Melanocyte of skin (primary cell): ENCODE data around the gene GSTM1. TPM values are rescaled to one million over a fixed set of nuclear protein-coding genes. Genes with fewer than 3 reads are reported as not detected.

ENCODE experiments used
- total RNA-seq, 2 donors: library from RNA; depleted of rRNA; stranded (reverse); fragments of >200 nt; gene quantifications; 2 replicates each; pipeline ENCODE4 v1.2.3, GENCODE V29; 2012

Gene GSTM1
- 10 to 100 TPM; 11.4 to 45.6 TPM for total RNA-seq

DNA sequence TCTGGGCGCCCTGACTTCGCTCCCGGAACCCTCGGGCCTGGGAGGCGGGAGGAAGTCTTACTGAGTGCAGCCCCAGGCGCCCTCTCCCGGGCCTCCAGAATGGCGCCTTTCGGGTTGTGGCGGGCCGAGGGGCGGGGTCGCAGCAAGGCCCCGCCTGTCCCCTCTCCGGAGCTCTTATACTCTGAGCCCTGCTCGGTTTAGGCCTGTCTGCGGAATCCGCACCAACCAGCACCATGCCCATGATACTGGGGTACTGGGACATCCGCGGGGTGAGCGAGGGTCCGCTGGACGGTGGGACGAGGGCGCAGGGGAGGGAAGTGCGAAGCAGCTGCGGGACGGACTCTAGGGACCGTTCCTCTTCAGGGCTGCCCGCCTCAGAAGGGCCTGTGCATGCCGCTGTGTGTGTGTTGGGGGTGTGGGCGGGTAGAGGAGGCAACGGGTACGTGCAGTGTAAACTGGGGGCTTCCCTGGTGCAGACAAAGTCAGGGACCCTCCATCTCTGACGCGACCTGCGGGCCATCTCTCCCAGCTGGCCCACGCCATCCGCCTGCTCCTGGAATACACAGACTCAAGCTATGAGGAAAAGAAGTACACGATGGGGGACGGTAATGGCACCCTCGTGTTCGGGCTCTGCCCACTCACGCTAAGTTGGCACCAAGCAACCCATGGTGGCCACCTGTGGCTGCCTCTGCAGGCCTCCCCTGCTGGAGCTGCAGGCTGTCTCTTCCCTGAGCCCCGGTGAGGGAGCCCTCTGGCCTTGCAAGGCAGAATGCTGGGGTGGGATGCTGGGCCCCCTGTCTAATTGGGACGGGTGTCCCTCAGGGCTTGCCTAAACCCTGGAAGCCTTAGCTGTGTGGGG is at the start of gene GSTM1:
Gene GSTM1 (plus strand): TSS at position 177 of the 859 bp plus-strand sequence. CDS start 57 bp downstream, at position 234.

DNA sequence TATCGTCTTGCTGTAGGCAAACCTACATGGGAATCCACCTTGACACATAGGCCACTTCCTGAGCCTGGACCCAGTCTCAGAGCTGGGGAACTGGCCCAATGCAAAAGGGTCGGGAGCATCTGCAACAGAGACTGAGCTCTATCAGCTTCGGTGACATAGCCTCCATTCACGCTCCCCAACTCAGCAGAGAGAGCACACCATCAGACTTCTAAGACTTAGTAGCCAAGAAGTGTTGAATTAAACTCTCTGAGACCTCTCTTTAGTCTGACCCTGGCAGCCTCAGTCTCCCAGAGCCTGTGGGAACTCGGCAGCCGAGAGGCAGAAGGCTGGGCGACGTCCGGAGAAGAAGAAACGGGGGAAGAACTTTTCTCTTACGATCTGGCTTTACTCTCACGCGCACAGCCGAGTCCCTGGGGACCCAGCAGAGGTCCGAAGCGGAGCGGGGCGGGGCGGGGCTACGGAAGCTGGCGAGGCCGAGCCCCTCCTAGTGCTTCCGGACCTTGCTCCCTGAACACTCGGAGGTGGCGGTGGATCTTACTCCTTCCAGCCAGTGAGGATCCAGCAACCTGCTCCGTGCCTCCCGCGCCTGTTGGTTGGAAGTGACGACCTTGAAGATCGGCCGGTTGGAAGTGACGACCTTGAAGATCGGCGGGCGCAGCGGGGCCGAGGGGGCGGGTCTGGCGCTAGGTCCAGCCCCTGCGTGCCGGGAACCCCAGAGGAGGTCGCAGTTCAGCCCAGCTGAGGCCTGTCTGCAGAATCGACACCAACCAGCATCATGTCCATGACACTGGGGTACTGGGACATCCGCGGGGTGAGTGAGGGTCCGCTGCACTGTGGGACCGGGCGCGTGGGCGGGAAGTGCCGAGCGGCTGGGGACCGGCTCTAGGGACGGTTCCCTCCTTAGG is 31.8 kb upstream of the GSTM1 start, which contains the start of gene GSTM4:
Gene GSTM4 (plus strand): TSS at position 485 of the 905 bp plus-strand sequence. CDS start 291 bp downstream, at position 776.

GRCh38 chr1:109667452-109668122 is 20.0 kb upstream of the GSTM1 start, which contains the start of gene GSTM2:
Gene GSTM2 (plus strand): TSS chr1:109668057. CDS start chr1:109668116, 59 bp downstream.

GRCh38 chr1:109711593-109712320 is 24.1 kb downstream of the GSTM1 start, which contains the start of gene GSTM5:
Gene GSTM5 (plus strand): TSS chr1:109712251. CDS start chr1:109712313, 62 bp downstream.

GRCh38 chr1:109740615-109741373 is 53.2 kb downstream of the GSTM1 start, which contains the start of gene GSTM3:
Gene GSTM3 (minus strand): TSS chr1:109741038. CDS start chr1:109740287, 751 bp downstream.

Other genes starting within 250 kb of the GSTM1 start
- gene SYPL2, start 221.3 kb upstream of the GSTM1 start, total RNA-seq, result under 1 TPM; 0.33 to 0.34 TPM
- 1 to 10 TPM; 2.1 to 3.7 TPM for gene ATXN7L2, start 203.9 kb upstream of the GSTM1 start, total RNA-seq
- 1 to 10 TPM; 3.3 to 6.9 TPM for gene CYB561D1, start 193.7 kb upstream of the GSTM1 start, total RNA-seq
- under 1 TPM; 0.33 to 0.69 TPM for gene AMIGO1, start 178.1 kb upstream of the GSTM1 start, total RNA-seq
- gene GPR61, start 147.9 kb upstream of the GSTM1 start, total RNA-seq, result under 1 TPM in 1 of 2 donors, not detected in 1; 0.34 TPM
- 10 to 100 TPM in 1 of 2 donors, 1 to 10 TPM in 1; 8.3 to 13.3 TPM for gene GNAI3, start 139.2 kb upstream of the GSTM1 start, total RNA-seq
- gene GNAT2, start 68.2 kb upstream of the GSTM1 start, total RNA-seq, result under 1 TPM in 1 of 2 donors, not detected in 1; 0.33 TPM
- gene AMPD2, start 68.0 kb upstream of the GSTM1 start, total RNA-seq, result 10 to 100 TPM; 30.3 to 46.3 TPM
- gene GSTM4, start 31.7 kb upstream of the GSTM1 start, total RNA-seq, result 10 to 100 TPM; 24.4 to 25.6 TPM
- 10 to 100 TPM; 14.0 to 17.9 TPM for gene GSTM2, start 19.8 kb upstream of the GSTM1 start, total RNA-seq
- gene GSTM5, start 24.4 kb downstream of the GSTM1 start, total RNA-seq, result under 1 TPM in 1 of 2 donors, not detected in 1; 0.33 TPM
- gene GSTM3, start 53.2 kb downstream of the GSTM1 start, total RNA-seq, result 100 to 1,000 TPM in 1 of 2 donors, 10 to 100 TPM in 1; 52.3 to 108 TPM
- not detected for gene EPS8L3, start 76.1 kb downstream of the GSTM1 start, total RNA-seq
- gene CSF1, start 223.0 kb downstream of the GSTM1 start, total RNA-seq, result 10 to 100 TPM; 14.5 to 17.6 TPM